Suppressor macrophage (primary cell): ENCODE data around the gene RFC4.

Experiments
- DNase-seq, 4 experiments: peaks; one replicate each; pipeline ENCODE4 v3.0.0-alpha.2; 2020 to 2022

RFC4 gene

DNA sequence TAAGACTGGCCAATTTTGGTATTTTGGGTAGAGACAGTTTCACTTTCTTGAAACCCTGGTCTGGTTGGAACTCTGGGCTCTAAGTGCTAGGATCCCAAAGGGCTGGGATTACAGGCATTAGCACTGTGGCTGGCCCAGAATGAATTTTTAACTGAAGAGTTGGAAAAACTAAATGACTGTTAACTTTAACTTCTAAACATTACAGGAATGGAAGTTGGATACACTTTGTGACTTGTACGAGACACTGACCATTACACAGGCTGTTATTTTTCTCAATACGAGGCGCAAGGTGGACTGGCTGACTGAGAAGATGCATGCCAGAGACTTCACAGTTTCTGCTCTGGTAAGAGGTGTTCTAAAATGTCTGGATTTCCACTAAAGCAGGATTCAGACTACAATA lies 19.4 kb downstream of the RFC4 start:
- no peak for DNase-seq

DNA sequence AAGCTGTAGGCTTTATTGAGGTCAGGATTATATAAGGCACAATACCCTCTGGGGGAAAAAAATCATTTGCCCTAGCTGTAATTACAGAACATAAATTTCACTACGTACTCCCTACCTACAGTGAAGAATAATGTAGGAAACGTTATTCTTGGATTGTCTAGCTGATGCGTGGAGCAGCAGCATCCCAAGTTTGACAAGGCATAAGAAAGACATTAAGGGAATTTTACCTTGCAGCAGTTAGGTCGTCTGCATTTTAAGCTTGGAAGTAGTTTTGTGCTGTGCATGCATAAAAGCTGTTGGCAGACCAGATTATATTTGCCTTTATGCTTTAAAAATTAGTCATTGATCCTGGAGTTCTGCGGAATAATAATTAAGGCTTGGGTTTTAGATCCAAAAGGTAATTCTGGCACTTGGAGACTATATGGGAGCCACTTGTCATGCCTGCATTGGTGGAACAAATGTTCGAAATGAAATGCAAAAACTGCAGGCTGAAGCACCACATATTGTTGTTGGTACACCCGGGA lies 20.7 kb downstream of the RFC4 start:
- no peak for DNase-seq

DNA sequence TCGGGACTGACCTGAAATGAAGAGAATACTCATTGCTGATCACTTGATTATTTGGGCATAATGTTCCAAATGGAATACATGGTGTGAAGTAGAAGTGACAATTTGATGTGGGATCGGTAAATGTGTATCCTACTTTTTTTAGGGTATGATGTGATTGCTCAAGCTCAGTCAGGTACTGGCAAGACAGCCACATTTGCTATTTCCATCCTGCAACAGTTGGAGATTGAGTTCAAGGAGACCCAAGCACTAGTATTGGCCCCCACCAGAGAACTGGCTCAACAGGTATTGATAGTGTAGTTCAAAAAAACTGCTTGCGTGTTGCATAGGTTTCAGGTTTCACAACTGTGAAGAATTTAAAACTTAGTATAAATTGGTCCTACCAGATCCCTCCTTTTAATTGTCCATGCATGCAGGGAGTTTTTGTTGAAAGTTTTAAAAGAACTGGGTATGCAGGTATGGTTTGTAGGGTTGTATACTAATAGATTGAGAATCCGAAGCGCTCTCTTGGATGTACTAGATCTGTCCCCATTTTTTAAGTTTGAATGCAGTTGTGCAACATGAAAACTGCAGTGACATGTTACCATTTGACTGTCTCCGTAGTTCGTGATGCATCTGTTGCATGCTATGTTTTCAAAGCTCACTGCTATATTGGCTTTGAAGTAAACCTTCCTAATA lies 21.3 kb downstream of the RFC4 start:
- no peak for DNase-seq

DNA sequence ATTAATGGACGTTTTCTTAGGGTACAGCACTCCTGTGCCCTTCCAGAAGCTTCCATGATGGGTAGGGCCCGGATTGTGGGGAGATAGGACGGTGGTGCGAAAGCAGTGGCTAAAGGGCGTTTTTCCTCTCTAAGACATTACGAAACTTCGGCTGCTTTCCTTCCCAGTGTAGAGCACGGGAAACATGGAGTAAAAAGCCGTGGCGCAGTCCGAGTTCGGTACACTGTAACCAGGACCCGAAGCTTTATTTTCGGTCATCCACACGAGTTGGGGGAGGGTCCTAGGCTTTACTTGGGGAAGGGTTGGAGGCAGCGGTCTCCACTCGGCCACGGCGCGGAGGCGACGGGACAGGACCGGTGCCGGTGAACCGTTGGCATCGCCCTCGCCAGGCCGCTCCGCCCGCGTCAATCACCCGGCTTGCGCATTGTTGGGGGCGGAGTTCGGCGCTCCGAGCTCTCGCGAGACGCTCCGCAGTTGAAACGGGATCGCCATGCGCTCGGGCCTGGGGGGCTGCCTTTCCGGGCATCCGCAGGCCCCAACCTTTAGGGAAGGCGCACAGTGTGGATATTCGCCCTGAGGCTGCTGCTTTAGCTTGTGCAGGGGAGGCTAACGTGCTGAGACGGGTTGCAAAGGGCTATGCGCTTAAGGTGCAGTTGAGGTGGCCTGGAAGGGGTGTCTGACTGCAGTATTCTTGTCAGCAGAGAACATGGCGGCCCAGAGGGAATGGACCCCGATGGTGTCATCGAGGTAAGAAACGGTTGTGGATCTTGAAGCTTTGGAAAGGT lies 22.4 kb downstream of the RFC4 start:
- DNase-seq, result peak; percentile 84 to 93 (median 89)

DNA sequence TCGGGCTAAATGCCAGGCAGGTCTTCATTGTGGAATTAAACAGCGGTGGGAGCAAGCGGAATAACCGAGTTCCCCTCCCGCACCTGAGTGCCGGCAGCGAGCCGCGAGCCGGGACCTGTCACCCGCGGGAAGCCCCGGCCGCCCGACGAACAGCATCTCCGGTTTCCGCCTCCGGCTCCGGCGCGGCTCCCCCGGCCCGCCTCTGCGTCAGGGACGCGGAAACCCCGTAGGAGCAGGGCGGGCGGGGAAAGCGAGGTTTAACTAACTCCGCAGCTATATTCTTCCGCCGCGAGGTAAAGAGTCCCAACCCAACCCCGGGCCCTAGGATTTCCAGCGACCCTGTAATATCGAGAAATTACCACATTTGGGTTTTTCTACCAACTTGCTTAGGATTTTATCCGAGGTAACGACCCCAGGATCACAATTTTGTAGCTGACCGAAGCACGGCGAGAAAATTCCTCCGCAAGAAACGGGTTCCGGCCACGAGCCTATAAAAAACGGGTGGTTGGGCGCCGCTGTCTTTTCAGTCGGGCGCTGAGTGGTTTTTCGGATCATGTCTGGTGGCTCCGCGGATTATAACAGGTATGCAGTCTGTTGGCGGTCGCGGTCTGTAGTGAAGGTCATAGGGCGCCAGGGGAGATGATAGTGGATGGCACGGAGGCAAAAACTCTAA lies 23.1 kb downstream of the RFC4 start, which contains the start of gene EIF4A2:
Gene EIF4A2, plus strand, starts transcription at position 520 of the 673 bp plus-strand sequence. Its CDS starts 34 bp downstream, at position 554.
- peak; percentile 92 to 97 (median 95) for DNase-seq

DNA sequence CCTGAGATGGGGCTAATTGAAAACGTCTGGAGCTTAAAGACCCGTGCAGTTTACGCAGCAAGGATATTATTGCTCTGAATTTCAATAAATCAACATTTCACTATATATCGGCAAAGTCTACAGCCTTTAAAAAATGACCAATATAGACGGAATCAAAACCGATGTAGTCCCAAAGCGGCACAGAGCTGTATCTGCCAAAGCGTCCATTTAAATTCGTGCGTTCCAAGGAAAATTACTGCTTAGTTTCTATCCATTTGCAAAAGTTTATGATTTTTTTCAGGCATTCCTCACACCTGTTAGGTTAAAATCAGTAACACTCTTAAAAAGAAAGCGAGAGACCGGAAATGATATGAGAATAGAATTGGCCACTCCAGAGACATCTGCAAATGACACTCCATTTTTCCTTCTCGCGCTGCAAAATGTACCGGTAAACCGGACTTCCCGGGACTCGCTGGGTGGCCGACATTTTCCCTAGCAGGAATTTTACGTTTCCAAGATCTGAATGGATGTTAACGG lies 23.7 kb downstream of the RFC4 start:
- no peak for DNase-seq

DNA sequence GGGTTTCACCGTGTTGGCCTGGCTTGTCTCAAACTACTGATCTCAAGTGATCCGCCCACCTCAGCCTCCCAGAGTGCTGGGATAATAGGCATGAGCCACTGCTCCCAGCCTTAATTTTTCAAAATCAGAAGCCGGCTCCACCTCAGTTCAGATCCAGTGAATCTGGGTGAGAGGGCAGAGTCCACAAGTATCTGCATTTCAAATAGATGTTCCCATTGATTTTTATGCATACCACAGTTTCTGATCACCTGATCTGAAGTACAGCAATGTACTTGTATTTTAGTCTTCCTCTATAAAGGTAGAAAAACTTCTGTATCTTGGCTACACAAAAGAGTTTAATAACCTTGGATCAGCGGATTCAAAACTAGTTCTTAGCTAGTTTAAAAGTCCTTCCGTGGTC lies 27.1 kb downstream of the RFC4 start:
- DNase-seq, result no peak

DNA sequence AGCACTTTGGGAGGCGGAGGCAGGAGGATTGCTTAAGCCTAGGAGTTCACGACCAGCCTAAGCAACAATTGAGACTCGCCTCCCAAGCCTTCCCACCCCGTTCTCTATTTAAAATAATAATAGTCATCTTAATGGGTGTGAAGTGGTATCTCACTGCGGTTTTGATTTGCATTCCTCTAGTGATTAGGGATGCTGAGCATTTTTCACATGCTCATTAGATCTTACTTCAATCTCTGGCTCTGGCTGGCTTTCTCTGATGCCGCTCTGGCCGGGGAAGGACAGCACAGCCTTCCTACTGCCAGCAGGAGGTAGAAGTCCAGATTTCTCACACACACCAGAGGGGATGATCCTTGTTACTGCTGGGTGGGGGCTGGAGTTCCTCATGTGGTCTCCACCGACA lies 30.3 kb downstream of the RFC4 start:
- no peak for DNase-seq

DNA sequence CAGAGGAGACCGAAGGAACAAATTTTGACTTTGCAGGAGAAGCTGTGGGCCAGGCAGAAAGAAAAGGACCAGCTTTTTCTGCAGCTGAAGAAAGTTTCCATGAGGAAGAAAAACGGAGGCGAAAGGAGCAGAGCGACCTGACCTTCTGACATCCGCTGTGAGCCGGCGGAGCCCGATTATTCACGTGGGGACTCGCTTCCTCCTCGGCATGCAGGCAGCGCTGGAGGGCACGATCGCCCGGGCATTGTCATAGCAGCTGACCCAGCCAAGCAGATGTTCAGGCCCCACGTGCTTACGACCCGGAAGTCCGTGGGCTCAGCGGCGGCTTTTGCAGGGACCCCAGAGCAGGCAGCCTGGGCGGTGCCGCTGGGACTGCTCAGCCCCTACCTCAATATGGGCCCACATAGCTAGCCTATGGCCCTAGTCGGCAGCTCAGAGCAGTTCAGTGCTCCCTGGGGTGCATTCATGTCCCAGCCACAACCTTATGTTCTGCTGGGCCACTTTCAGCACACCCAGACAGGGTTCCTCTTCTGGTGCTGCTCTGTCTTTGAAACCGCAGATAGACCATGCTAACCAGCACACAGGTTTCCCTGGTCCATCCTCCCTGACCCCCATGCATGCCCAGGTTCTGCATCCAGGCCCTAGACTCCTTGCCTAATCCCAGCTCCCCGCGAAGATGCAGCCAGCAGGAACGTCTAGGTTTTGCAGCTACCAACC lies 33.4 kb downstream of the RFC4 start:
- peak; percentile 92 to 96 (median 96) for DNase-seq

DNA sequence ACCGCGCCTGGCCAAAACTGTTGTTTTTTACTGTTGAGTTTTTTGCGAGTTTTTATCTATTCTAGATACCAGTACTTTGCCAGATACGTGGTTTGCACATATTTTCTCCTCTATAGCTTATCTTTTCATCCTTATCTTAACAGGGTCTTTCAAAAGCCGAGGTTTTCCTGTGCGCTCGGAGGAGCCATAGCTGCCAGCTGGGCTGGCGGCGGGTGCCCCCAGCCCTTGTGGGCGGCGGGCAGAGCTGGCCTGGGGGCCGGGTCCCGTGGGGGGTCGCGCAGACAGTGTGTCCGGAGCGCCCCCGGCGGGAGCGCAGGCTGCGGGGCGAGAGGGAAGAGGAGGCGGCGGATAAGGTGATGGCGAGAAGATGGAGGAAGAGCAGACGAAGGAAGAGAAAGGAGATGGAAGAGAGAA lies 34.0 kb downstream of the RFC4 start:
- DNase-seq, result no peak

DNA sequence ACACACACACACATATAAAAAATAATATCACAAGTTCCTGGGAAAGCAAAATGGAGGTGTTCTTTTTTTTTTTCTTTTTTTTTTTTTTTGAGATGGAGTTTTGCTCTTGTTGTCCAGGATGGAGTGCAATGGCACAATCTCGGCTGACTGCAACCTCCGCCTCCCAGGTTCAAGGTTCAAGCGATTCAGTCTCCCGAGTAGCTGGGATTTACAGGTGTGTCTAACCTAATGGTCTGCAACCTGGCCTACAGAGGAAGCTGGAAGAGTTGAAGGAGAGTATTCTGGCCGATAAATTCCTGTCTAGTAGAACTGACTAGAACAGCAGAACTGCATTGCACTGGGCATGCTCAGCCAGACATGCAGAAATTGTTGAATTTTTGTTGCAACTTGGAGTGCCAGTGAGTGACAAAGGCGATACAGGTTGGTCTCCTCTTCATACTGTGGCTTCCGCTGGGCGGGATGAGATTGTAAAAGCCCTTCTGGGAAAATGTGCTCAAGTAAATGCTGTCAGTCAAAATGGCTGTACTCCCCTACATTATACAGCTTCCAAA lies 45.3 kb downstream of the RFC4 start:
- DNase-seq, result no peak

DNA sequence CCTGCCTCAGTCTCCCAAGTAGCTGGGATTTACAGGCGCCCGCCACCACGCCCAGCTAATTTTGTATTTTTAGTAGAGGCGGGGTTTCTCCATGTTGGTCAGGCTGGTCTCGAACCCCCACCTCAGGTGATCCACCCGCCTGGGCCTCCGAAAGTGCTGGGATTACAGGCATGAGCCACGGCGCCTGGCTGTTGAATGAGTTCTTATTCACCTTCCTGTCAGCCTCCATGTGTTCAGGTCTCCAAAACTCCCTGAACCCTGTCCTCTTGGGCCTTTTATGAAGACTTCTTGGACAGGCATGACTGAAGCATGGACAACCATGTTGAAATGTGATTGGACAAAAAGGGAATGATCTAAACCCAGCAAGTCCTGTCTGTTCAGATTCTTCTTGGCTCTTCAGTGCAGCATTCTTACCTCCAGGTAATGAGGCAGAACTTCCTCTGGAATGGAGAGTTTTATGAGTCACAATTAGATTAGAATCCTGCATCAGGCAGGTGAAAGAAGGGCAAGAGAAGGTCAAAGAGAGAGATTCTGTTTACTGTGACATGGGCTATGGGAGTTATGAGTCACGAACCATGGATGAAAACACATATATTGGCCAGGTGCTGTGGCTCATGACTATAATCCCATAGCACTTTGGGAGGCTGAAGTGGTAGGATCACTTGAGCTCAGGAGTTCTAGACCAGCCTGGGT lies 46.0 kb downstream of the RFC4 start:
- DNase-seq, result no peak

DNA sequence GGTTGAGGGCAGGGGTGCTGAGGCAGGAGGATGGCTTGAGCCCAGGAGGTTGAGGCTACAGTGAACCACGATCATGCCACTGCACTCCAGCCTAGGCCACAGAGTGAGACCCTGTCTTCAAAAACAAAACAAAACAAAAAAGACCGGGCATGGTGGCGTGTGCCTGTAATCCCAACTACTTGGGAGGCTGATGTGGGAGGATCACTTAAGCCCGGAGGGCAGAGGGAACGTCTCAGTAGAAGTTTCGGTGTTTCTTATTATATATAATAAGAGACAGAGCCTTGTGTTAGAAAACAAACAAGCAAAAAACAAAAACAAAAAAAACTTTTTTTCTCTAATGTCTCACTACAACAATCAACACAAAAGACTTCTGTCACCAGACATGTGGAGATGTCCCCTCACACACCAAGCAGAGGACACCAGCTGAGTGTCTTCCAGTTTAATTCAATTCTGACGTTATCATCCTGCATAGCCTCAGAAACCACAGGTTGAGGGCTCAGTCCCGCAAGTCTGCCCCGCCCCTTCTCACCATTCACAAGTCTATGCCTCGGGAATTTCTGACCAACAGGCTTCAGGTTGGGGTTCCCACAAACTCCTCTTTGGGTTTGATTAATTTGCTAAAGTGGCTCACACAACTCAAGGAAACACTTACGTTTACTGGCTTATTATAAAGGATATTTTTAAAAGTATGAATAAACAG lies 46.9 kb downstream of the RFC4 start:
- DNase-seq, result no peak

DNA sequence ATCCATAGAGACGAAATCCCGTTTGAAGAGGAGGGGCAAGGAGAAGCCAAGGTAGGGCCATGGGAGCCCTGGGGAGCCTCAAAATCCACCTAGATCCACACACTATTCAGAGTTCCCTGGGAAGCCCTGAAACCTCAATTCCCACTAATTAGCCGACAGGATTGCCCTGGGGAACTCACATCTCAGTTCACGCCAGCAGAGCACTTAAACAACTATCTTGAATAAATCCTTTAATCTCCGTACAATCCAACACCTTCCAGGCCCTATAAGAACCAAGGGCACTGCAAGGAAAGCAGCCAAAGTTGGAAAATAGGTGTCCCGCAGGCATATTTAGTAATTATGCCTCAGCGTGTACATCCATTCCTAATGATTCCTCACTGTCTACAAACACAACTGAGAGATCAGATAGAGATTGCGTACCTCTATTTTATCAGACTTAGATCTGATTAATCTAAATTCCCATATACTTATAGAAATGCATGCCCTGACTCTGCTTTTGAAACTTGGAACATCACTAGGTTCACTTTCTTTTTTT lies 48.5 kb downstream of the RFC4 start:
- no peak for DNase-seq

DNA sequence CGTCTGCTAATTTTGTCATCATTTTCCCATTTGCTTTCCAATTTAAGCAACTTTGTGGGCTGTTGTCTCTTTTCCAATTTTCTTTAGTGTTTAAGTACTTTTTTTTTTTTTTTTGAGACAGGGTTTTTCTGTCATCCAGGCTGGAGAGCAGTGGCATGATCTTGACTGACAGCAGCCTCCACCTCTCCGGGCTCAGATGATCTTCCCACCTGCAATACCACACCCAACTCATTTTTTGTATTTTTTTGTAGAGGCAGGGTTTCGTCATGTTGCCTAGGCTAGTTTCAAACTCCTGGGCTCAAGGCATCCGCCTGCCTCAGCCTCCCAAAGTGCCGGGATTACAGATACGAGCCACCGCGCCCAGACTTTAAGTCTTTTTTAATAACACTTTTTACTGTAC lies 49.1 kb downstream of the RFC4 start:
- no peak for DNase-seq

DNA sequence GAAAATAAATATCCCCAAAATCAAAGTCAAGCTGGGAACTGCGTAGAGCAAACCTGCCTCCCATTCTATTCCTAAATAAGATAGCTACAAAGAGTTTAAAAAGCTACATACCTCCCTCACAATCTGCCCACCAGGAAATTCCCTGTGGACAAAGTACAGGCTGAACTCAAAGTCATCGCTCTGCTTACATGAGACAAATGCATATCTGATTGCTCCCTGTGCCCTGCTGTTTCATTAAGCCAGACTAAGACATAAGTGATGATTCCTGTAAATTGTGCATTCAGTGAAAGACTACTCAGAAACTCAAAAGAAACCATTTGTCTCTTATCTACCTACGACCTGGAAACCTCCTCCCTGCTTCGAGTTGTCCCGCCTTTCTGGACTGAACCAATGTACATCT lies 51.4 kb downstream of the RFC4 start:
- DNase-seq, result no peak

DNA sequence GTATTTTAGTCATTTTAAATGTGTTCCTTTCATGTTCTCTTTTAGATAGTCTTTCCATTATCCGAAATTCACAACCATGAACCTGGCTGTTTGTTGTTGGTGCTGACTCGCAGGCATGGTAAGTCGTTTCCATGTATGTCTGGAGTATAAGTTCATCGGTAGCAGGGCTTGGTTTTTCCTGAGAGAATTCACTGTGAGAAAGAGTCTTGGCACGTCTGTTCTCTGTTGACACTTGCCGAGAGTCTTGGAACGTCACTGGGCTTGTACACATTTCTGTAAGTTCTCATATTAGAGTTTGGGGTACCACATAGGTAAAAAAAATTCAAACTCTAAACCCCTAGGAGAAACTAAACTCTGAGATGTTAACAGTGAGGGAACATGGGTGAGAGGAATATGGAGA lies 52.3 kb downstream of the RFC4 start:
- DNase-seq, result no peak

DNA sequence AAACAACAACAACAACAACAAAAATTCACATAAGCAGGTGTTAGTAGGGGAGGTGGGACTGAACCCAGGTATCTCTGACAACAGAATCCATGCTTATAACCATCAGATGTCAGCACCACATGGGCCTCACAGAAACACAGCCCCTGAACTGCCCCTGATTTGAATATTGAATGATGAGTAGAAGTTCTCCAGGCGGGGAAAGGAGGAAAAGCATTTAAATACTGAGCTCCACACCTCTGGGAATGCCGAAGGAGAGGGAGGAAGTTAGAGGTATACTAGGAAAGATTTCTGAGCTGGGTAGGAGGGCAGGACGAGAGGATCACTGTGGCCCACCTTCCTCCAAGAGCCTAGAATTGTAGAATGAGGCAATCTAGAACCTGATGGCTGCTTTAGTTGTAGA lies 54.8 kb downstream of the RFC4 start:
- DNase-seq, result no peak

DNA sequence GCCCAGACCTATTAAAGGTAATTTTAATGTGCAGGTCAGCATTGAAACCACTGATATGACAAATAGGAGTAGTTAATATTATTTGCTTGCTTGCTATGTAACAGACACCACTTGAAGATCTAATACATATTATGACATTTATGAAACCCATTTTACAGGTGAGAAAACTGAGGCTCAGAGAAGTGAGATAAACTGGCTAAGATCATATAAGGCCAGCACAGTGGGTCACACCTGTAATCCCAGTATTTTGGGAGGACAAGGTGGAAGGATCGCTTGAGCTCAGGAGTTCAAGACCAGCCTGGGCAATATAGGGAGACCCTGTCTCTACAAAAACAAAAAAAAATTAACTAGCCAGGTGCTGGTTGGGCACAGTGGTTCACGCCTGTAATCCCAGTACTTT lies 56.0 kb downstream of the RFC4 start:
- DNase-seq, result no peak

DNA sequence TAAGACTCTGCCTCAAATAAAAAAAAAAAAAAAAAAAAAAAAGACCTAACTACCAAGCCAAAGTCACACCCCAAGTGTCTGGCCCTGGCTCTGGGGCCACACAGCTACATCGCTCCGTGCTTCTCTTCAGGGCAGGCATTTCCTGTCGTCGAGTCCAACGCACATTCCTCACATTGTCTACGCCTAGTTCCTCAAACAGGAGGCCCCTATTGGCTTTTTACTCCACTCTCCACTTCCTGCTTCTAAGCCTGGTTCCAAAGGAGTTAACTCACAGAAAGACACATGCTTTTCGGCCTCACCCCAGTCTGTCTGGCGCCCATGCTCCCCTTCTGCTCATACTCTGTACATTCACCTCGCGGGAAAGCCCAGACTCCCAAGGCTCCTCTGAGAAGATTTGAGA lies 60.3 kb downstream of the RFC4 start:
- DNase-seq, result peak; percentile 78 to 86 (median 84)

DNA sequence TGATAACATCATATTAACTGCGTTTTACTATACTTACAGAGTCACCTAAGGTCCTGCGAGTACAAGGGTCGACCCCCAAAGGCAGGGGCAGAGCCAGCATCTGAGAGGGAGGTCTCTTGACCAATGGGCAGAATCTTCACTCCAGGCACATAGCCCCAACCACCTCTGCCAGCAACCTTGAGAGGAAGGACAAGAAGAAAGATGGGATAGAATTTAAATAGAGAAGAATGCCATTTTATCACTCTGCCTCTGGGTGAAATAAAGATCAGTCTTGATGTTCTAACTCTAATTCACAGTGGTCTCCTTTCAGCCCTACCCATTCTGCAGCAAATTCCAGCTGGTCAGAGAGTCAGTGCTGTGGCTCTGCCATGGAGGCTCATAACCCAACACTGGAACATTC lies 62.6 kb downstream of the RFC4 start:
- DNase-seq, result no peak
